ENCODE data around the gene SYT12.

Gene SYT12

GRCh38 chr11:67066333-67066709 is 43.4 kb downstream of the SYT12 start:
- TF ChIP-seq CTCF (IDR thresholded peaks at IDR 0.05) (no peak), ZFX (IDR thresholded peaks at IDR 0.05; ENCODE audit: borderline replicate concordance) (no peak)
- H3K27ac ChIP-seq = no peak overlapping the region

GRCh38 chr11:67071420-67072284 is 48.7 kb downstream of the SYT12 start:
- no peak overlapping the region for H3K27ac ChIP-seq
- no peak for TF ChIP-seq ZFX (IDR thresholded peaks at IDR 0.05; ENCODE audit: borderline replicate concordance)
- TF ChIP-seq CTCF (IDR thresholded peaks at IDR 0.05) = peak; percentile 97

- no peak overlapping the region for H3K27ac ChIP-seq
- TF ChIP-seq ZFX (IDR thresholded peaks at IDR 0.05; ENCODE audit: borderline replicate concordance) (no peak), CTCF (IDR thresholded peaks at IDR 0.05) (no peak)
Observed at GRCh38 chr11:67072295-67072694, 49.4 kb downstream of the SYT12 start.

GRCh38 chr11:67073908-67074307 is 51.0 kb downstream of the SYT12 start:
- no peak overlapping the region for H3K27ac ChIP-seq

DNA sequence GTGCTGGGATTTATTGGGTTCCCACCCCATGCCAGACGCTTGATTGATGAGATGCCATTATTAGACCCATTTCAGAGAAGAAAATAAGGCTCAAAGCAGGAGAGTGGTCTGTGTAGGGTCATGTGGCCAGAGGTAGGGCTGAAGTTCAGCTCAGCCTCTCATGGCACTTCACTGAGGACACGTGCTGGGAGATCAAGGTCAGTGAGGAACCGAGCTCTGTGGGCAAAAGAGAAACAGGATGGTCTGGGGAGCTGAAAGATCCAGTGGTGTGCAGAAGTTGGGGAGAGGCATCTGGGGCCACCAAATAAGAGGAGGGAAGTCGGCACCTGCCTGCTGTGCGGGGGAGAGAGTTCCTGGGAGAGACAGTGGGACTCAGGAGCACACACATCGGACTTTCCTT is 53.3 kb downstream of the SYT12 start:
- no peak for TF ChIP-seq CTCF (IDR thresholded peaks at IDR 0.05)
- TF ChIP-seq ZFX (IDR thresholded peaks at IDR 0.05; ENCODE audit: borderline replicate concordance) = no peak
- no peak overlapping the region for H3K27ac ChIP-seq

More at GRCh38 chr11:67073908-67074307, 51.0 kb downstream of the SYT12 start:
- TF ChIP-seq ZFX (IDR thresholded peaks at IDR 0.05; ENCODE audit: borderline replicate concordance) (no peak), CTCF (IDR thresholded peaks at IDR 0.05) (no peak)

GRCh38 chr11:67079065-67079705 is 56.3 kb downstream of the SYT12 start:
- TF ChIP-seq CTCF (IDR thresholded peaks at IDR 0.05) (no peak), ZFX (IDR thresholded peaks at IDR 0.05; ENCODE audit: borderline replicate concordance) (no peak)
- no peak overlapping the region for H3K27ac ChIP-seq

Measured in 22Rv1 (cell line).